ENCODE results near the gene CILP2. TPM values are rescaled to one million over a fixed set of nuclear protein-coding genes. Genes with fewer than 3 reads are reported as not detected.

The CILP2 gene
- total and polyA plus RNA-seq, 2 experiments from 2014 or later: 2.2 to 8.4 TPM

DNA sequence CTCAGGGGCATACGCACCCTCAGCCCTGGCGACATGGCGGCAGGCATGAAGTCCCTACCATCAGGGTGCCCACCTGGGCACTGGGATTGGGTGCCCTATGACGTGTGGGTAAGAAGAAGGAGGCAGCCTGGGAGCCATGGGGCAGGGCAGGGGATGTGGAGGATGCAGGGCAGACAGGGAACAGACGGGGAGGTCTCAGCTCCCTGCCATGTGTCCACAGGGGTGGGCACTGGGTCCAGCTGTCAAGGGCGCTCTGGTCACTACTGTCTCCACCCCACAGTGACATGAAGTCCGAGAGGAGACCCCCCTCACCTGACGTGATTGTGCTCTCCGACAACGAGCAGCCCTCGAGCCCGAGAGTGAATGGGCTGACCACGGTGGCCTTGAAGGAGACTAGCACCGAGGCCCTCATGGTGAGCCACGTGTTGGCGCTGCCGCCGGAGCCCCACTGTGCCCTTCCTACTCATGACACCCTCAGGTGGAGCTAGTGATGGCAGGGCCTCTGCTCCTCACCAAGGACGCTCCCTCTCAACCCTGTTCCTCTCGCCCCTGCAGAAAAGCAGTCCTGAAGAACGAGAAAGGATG is 45.9 kb upstream of the CILP2 start:
- Histone ChIP-seq H3K4me3 (no peak overlapping the region), H3K27me3 (no peaks in the 10 kb centered on the region), H3K9me3 (ENCODE audit: low read depth) (no peaks in the 10 kb centered on the region), H3K36me3 (peaks cover 20% of the 10 kb centered on the region), H3K4me1 (ENCODE audit: low read depth) (peaks cover 26% of the 10 kb centered on the region), H3K27ac (no peak overlapping the region)
- TF ChIP-seq, protein P1, sequence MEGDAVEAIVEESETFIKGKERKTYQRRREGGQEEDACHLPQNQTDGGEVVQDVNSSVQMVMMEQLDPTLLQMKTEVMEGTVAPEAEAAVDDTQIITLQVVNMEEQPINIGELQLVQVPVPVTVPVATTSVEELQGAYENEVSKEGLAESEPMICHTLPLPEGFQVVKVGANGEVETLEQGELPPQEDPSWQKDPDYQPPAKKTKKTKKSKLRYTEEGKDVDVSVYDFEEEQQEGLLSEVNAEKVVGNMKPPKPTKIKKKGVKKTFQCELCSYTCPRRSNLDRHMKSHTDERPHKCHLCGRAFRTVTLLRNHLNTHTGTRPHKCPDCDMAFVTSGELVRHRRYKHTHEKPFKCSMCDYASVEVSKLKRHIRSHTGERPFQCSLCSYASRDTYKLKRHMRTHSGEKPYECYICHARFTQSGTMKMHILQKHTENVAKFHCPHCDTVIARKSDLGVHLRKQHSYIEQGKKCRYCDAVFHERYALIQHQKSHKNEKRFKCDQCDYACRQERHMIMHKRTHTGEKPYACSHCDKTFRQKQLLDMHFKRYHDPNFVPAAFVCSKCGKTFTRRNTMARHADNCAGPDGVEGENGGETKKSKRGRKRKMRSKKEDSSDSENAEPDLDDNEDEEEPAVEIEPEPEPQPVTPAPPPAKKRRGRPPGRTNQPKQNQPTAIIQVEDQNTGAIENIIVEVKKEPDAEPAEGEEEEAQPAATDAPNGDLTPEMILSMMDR (IDR thresholded peaks at IDR 0.05; ENCODE audit: low read depth, low read length): no peak
- no peak for DNase-seq (ENCODE audit: low read depth in 1 of 2, low spot score in 1 of 2)

DNA sequence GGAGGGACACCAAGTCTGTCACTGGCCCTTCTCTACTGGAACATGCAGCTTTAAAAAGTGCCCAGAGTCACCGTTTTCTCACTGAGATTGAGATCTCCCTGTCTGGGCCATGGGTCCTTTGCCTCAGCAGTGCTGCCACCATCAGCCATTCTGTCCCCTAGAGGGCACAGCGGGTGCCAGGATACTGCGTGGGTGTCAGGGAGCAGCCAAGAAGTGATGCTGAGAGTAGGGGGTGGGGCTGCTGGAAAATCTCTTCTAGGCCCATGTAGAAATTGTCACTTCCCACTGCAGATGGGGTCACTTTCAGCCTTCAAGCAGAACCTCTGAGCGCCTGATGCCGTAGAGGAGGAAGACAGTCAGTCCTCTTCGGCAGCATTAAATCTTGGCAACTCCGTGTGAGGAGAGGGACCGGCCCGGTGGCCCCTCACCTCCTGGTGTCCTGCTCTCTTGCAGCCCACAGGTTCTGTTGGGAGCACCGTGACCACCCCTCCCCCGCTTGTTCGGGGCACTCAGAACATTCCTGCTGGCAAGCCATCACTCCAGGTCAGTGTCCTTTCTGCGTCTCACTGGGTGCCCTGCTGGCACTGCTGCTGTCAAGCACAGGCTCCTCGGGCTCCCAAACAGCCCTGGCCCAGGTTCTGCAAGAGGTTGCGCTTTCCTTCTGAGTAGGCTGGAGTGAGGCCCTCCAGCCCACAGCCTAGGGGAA is 44.1 kb upstream of the CILP2 start:
- Histone ChIP-seq H3K27me3 (no peaks in the 10 kb centered on the region), H3K4me3 (no peak overlapping the region), H3K9me3 (ENCODE audit: low read depth) (no peaks in the 10 kb centered on the region), H3K36me3 (peaks cover 28% of the 10 kb centered on the region), H3K27ac (no peak overlapping the region), H3K4me1 (ENCODE audit: low read depth) (peaks cover 12% of the 10 kb centered on the region)
- TF ChIP-seq, protein P1 (IDR thresholded peaks at IDR 0.05; ENCODE audit: low read depth, low read length): no peak
- no peak for DNase-seq (ENCODE audit: low read depth in 1 of 2, low spot score in 1 of 2)

DNA sequence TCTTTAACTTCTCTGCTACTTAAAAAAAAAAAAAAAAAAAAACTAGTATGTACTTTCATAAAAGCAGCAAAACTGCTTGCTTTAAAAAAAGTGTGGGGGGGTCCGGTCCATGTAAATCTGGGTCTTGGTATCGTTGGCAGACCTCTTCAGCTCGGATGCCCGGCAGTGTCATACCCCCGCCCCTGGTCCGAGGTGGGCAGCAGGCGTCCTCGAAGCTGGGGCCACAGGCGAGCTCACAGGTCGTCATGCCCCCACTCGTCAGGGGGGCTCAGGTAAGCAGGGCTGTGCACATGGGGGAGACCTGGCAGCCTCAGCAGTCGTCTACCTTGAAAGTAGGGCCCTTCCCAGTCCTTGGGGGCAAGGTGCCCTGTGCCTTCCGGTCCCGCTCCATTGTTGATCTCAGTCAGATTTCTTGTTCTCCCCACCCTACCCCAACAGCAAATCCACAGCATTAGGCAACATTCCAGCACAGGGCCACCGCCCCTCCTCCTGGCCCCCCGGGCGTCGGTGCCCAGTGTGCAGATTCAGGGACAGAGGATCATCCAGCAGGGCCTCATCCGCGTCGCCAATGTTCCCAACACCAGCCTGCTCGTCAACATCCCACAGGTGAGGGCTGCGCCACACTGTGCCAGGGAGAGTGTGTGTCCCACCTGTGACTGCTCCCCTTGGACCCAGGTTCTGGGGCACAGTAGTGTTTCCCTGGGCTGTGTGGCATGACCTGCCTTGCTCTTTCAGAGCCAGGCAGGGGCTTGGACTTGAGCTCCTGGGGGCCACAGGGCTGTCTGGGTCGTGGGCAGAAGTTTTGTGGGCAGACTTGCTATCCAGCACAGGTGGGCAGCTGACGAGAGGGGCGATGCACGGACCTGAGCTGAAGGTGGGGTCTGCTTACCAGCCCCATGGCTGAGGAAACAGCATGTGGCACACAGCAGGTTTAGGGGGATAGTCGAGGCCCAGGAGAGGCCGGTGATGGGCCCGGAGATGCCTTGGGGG is 42.2 kb upstream of the CILP2 start:
- H3K9me3 ChIP-seq (ENCODE audit: low read depth): no peaks in the 10 kb centered on the region
- H3K4me1 ChIP-seq (ENCODE audit: low read depth): no peaks in the 10 kb centered on the region
- H3K4me3 ChIP-seq: no peak overlapping the region
- DNase-seq (ENCODE audit: low read depth in 1 of 2, low spot score in 1 of 2): no peak
- TF ChIP-seq, protein P1 (IDR thresholded peaks at IDR 0.05; ENCODE audit: low read depth, low read length): no peak
- H3K27me3 ChIP-seq: no peaks in the 10 kb centered on the region
- no peak overlapping the region for H3K27ac ChIP-seq
- peaks cover 32% of the 10 kb centered on the region for H3K36me3 ChIP-seq

DNA sequence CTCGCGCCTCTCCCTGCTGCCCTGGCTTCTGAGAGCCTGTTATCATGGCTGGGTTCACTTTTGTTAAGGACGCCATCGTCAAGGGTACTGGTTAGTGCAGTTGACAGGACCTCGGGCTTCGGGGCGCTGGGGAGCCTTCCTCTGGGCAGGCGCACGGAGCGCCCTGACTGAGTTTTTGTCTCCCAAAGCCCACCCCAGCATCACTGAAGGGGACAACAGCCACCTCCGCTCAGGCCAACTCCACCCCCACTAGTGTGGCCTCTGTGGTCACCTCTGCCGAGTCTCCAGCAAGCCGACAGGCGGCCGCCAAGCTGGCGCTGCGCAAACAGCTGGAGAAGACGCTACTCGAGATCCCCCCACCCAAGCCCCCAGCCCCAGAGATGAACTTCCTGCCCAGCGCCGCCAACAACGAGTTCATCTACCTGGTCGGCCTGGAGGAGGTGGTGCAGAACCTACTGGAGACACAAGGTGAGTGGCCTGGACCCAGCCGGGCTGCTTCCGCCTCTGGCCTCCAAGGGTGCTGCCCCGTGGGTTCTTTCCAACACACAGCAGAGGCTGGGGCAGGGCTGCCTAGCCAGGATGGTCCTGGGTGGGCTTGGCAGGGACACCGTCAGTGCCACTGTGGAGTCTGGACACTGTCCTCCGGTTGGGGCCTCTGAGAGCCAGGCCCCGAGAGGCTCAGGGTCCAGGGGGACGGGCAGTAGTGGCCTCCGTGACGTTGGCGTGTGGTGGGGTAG is 39.6 kb upstream of the CILP2 start:
- Histone ChIP-seq H3K36me3 (peaks cover 47% of the 10 kb centered on the region), H3K4me1 (ENCODE audit: low read depth) (no peaks in the 10 kb centered on the region), H3K27me3 (no peaks in the 10 kb centered on the region), H3K27ac (no peak overlapping the region), H3K9me3 (ENCODE audit: low read depth) (no peaks in the 10 kb centered on the region), H3K4me3 (no peak overlapping the region)
- TF ChIP-seq, protein P1 (IDR thresholded peaks at IDR 0.05; ENCODE audit: low read depth, low read length): no peak
- DNase-seq (ENCODE audit: low read depth in 1 of 2, low spot score in 1 of 2): no peak

Measured in cardiac muscle cell (in vitro differentiated cells and primary cell).